ENCODE measurements around the gene RUFY2.
"Not testable (repeated sequence)": the region's sequence is repeated elsewhere in the genome, so short reads cannot be mapped to it uniquely, and the experiment has no call there.

The RUFY2 gene

DNA sequence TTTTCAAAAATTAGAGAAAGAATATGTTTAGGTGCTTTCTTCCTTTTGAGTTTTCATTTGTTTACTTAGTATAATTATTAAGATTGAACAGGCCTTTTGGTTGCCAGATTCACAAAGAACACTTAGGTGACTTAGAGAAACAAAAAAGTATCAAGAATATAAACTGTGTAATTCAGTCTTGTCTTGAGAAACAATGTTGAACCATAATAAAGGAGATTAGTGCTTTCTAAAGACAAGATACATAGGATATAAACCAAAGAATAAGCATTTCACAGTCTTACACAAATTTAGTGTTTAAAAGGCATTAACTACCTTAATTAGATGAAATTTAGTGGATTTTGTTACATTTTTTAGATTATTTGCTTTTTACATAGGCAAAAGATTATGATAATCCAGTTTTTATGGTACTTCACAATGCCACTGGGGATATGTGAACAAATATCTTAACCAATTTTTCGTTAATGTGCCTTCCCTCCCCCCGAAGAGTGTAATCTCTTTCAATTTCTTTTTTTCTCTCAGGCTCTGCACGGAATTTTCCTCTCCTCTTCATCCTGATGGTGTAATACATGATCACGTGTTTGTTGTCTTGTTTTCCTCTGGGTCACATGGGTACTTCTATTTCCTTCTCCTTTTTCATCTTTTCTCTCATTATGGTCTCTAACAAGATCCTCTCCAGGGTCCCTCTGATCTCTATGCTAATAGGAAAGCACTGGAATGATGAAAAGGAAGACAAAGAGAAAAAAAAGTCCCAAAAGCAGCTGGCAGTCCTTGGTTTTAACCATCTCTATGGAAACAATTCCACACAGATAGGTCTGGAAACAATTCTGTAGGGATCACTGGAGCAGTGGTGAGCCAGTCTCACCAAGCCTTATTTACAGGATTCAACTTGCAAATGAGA, 78.9 kb downstream of the RUFY2 start:
- DNase-seq (ENCODE audit: low read depth in 2 of 2): no peak

DNA sequence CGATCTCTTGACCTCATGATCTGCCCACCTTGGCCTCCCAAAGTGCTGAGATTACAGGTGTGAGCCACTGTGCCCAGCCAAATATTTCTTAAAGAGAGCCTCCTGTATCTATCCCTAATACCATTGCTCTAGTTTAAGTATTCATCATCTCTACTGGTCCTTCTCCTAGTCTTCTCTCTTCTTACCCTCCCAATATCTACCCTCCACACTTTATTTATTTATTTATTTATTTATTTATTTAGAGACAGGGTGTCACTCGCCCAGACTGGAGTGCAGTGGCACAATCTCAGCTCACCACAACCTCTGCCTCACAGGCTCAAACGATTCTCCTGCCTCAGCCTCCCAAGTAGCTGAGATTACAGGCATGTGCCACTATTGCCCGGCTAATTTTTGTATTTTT, 82.7 kb downstream of the RUFY2 start:
- DNase-seq (ENCODE audit: low read depth in 2 of 2): not testable (repeated sequence)

DNA sequence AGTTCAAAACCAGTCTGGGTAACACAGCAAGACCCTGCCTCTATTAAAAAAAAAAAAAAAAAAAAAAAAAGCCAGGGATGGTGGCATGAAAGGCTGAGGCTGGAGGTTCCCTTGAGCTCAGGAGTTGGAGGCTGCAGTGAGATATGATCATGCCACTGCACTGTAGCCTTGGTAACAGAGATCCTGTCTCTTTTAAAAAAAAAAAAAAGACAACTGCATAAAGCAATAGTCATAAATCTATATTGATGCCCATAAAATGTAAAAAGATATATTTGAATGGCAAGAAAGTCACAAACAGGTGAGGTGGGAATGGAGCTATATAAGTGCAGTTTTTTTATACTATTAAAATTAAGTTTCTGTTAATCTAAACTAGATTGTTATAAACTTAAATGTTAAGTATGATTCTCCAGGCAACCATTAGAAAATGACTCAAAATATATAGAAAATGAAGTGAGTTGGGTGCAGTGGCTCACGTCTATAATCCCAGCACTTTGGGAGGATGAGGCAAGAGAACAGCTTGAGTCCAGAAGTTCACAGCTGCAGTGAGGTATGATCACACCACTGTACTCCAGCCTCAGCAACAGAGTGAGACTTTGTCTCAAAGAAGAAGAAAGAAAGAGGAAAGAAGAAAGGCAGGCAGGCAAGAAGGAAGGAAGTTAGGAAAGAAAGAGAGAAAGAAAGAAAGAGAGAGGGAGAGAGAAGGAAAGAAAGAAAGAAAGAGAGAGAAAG, 88.6 kb downstream of the RUFY2 start:
- no peak for DNase-seq (ENCODE audit: low read depth in 2 of 2)

DNA sequence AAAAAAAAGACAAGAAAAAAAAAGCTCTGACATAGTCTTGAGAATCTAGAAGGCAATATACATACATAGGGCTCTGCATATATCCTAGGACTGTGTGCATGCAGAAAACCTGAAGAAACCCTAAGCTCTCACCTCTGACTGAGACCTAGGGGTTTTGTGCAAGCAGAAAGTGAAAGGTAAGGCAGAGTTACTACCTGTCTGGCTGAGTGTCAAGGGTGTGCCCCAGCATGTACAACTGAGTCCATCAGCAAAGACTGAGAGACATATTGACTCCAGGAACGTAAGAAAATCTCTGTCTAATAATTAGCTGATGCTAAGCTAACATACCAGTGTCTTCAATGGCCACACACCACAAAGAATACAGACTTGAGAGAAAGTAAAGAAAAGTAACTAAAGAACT, 91.5 kb downstream of the RUFY2 start:
- no peak for DNase-seq (ENCODE audit: low read depth in 2 of 2)

DNA sequence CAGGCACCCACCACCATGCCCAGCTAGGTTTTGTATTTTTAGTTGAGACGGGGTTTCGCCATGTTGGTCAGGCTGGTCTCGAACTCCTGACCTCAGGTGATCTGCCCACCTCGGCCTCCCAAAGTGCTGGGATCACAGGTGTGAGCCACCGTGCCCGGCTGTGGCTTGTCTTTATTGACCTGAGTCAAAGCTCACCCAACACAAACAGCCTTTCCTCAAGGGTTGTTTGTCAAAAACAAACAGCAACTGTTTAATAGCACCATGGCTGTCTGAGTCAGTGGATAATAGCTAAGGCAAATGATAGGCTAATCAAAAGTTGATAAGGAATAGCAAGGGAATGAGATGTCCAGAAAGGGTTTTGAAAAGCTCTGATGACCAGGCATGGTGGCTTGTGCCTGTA, 92.1 kb downstream of the RUFY2 start:
- not testable (repeated sequence) for DNase-seq (ENCODE audit: low read depth in 2 of 2)

DNA sequence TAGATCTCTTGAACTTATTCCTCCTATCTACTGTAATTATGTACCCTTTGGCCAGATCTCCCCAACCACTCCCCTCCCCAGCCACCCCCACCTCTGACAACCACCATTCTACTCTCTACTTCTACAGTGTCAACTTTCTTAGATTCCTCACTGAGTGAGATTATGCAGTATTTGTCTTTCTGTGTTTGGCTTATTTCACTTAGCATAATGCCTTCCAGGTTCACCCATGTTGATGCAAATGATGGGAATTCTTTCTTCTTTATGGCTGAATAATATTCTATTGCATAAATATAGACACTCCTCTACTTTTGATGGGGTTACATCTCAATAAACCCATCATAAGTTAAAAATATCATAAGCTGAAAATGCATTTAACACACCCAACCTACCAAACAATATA, 96.5 kb downstream of the RUFY2 start:
- no peak for DNase-seq (ENCODE audit: low read depth in 2 of 2)

DNA sequence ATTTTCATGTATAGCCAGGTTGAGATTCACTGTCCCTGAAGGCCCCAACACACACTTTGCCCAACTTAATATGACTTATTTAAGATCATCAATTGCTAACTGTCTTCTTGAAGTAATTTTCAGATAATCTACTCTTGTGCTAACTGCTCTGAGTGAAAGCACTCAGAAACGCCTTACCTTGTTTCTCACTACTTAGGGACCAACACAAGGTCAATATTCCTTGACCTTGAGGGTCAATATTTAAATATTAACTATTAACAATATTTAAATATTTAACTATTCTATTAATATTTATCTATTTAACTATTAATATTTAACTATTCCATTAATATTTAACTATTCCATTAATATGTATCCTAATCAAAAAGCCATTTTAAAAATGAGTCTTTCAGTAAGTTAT, 101.2 kb downstream of the RUFY2 start:
- DNase-seq (ENCODE audit: low read depth in 2 of 2): no peak

DNA sequence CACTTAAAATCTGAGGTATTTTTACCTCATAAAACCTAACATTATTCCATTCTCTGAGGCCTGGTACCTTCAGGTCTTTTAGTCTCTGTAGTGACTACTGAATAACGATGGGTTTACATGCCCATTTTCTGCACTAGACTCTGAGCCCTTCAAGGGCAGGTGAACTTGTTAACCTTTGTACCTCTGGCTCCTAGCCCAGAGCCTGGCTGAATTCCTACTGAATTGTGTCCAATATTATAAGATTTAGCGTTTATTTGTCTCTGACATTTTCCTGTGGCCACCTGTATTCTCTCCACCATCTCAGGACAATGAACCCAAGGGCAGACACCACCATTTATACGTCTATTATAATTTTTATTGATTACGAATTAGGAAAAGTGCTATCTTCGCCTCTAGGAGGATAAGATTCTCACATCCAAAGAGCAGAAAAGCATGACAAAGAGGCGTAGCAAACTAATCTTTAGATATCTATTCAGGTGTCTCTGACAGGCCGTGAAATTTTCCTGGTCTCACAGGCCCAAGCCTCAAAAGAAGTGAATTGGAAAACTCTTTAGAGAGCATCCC, 103.1 kb downstream of the RUFY2 start:
- DNase-seq (ENCODE audit: low read depth in 2 of 2): no peak

DNA sequence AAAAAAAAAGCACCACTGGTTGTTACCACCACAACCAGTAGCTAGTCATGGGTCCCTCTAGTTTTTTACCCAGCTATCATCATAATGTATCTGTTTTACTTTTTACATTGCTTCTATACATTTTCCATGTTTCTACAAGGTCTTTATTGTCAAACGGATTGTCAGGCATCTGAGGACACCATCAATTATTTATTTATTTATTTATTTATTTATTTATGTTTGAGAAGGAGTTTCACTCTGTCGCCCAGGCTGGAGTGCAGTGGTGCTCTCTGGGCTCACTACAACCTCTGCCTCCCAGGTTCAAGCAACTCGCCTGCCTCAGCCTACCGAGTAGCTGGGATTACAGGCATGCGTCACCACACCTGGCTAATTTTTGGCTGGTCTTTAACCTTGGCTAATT, 104.2 kb downstream of the RUFY2 start:
- DNase-seq (ENCODE audit: low read depth in 2 of 2): no peak

DNA sequence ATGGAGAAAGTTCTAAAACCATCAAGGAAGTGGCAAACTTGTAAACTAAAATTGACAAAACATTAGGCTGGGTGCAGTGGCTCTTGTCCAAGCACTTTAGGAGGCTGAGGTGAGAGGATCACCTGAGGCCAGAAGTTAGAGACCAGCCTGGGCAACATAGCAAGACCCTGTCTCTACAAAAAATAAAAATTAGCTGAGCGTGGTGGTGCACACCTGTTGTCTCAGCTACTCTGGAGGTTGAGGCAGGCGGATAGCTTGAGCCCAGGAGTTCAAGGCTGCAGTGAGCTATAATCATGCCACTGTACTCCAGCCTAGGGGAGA, 104.6 kb downstream of the RUFY2 start:
- DNase-seq (ENCODE audit: low read depth in 2 of 2): no peak

DNA sequence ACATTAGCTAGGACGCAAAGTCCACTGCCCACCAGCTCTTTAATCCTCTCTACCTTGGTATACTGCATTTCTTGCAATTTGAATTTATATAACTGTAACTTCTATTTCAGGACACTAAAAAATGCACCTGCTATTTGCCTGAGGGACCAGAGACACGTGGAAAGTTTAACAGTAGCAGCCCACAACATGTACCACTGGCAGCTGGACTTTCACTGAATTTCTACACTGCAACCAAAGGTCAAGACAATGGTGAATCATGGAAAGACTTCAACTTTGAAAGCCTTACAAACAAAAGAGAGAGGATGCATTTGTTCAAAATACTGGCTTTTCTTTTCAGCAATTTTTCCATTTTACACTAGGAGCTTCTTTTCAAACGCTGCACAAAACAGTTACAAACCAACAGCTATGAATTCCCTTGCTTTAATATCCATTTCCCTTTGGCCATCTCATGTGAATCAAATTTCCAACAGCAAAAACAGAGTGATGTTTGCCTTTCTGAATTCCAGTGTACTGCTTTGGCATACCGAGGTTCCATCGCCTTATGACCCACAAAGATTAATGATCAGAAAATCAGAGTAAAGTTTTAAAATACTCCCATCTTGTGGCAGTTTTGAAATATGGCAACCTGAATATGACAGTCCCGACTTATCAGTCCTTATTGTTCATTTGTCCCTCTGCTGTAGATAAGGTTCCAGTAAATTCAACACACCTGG, 105.1 kb downstream of the RUFY2 start:
- no peak for DNase-seq (ENCODE audit: low read depth in 2 of 2)

DNA sequence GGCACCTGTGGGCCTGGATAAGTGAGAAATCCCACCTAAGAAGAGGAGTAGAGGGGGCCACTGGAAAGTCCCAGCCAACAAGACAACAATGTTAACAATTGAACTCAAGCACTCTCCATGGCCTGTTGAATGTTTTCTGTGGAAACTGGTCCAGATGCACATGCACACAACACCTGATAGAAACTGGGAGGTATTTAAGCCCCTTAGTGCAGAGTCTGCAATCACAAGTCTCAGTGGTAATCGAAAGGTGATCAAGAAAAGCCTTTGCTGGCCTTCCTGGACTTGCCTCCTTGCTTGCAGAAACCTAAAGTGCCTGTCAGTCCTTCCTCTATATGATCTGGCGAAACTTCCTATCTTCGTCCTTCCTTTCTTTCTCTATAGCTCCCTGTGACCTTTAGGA, 105.8 kb downstream of the RUFY2 start:
- no peak for DNase-seq (ENCODE audit: low read depth in 2 of 2)

DNA sequence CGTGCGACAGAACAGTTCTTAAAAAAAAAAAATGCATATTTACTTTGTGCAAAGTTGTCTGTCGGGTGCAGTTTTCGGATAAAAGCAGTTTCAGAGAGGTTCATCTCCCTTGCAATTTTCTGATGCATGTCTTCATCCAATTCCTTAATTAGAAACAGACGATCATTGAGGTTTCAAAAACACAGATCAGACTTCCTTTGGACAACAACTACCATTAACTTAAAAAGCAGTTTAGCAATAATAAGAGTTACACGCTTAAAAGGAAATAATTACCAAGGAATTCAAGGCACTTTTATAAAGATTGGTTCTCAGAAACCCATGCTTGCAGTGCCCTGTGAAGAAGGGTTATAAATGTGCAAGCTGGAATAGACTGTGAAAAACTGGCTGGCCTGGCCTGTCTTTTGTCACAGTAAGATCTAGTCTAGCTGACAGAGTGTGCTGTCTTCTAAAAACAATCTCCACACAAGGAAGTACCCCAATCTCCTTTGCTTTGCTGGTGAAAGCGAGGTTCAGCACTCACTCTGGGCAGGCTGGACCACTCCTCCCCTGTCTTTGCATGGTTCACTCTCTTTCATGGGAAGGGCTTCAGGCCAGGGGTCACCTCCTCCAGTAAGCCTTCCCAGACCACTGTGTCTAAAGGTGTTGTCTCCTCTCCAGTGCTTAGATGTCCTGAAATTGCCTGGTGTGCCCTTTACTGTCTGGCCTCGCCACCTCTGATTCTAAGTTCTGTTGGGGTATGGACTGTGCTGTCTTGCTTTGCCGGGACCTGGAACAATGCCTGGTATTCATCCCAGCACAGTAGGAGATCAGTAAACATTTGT, 110.0 kb downstream of the RUFY2 start:
- DNase-seq (ENCODE audit: low read depth in 2 of 2): no peak

Measured in activated CD4-positive, alpha-beta T cell treated with anti-CD3 and anti-CD28 coated beads for 24 hours (primary cell).